ENCODE measurements around the gene SCEL.

Gene SCEL

DNA sequence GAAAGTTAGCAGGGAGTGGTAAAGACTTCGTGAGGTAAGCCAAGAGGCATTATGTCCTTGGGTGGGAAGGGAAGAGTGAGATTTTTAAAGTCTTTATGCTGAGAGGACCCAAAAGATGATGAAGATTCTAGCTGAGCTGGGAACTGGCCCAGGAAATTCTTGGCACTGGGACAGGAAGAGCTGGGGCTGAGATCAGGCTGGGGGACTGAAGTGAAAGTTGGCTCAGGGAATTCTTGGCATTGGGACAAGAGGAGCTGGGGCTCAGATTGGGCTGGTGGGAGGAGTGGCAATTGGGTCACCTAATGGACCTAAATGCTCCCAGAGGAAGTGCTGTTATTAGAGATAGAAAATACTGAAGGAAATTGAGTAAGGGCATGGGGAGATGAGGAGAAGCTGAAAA is 8.8 kb downstream of the SCEL start:
- H3K4me1 ChIP-seq: peaks cover 30% of the 10 kb centered on the region

DNA sequence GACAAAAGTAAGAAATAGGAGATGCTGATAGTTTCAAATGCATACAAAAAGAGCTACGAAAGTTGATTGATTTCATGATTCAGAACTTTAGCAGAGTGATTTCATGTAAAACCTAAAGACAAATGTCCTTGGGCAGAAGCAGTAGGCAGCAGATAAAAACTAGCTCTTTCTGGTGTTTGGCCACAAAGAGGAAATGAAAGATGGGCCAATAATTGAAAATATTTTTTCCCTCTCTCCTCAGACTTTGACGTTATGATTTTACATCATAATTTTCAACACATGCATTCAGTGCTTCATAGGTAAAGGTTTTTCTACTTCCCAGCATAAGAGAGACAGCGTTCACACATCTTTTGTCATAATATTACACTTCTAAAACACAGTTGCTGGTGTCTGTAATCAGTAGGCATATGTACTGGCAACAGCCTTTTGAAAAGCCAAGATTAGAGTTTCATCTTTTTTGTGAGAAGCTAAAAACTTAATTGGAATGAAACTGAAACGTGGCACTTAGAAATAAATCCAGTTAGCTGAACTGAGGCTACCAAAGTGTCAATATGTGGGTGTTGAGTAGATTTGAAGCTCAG is 9.3 kb downstream of the SCEL start:
- H3K36me3 ChIP-seq: no peaks in the 10 kb centered on the region
- H3K27me3 ChIP-seq: no peaks in the 10 kb centered on the region
- H3K4me3 ChIP-seq (ENCODE audit: low read depth, low read length): no peak overlapping the region
- peaks cover 30% of the 10 kb centered on the region for H3K4me1 ChIP-seq
- DNase-seq: no peak
- H3K9me3 ChIP-seq: no peaks in the 10 kb centered on the region
- TF ChIP-seq CTCF (IDR thresholded peaks at IDR 0.05; ENCODE audit: low read depth, low read length): no peak

More for the DNA sequence above, 8.8 kb downstream of the SCEL start:
- peak; percentile 71 for DNase-seq
- TF ChIP-seq CTCF (IDR thresholded peaks at IDR 0.05; ENCODE audit: low read depth, low read length): no peak
- Histone ChIP-seq H3K9me3 (no peaks in the 10 kb centered on the region), H3K27me3 (no peaks in the 10 kb centered on the region), H3K4me3 (ENCODE audit: low read depth, low read length) (no peak overlapping the region), H3K36me3 (no peaks in the 10 kb centered on the region)

- DNase-seq: peak; percentile 65
- no peaks in the 10 kb centered on the region for H3K9me3 ChIP-seq
These were observed 10.3 kb downstream of the SCEL start for GRCh38 chr13:77545626-77546412.

GRCh38 chr13:77548095-77548494 is 12.6 kb downstream of the SCEL start:
- no peak for TF ChIP-seq CTCF (IDR thresholded peaks at IDR 0.05; ENCODE audit: low read depth, low read length)
- H3K36me3 ChIP-seq: no peaks in the 10 kb centered on the region
- no peaks in the 10 kb centered on the region for H3K27me3 ChIP-seq
- DNase-seq: no peak
- H3K4me1 ChIP-seq: peaks cover 30% of the 10 kb centered on the region
- H3K9me3 ChIP-seq: no peaks in the 10 kb centered on the region
- no peak overlapping the region for H3K4me3 ChIP-seq (ENCODE audit: low read depth, low read length)

More at GRCh38 chr13:77545626-77546412, 10.3 kb downstream of the SCEL start:
- H3K4me3 ChIP-seq (ENCODE audit: low read depth, low read length): peak overlapping the region; percentile 6; the same call in 1 of the 2 replicates
- H3K36me3 ChIP-seq: no peaks in the 10 kb centered on the region
- H3K27me3 ChIP-seq: no peaks in the 10 kb centered on the region
- H3K4me1 ChIP-seq: peaks cover 30% of the 10 kb centered on the region
- TF ChIP-seq CTCF (IDR thresholded peaks at IDR 0.05; ENCODE audit: low read depth, low read length): no peak

DNA sequence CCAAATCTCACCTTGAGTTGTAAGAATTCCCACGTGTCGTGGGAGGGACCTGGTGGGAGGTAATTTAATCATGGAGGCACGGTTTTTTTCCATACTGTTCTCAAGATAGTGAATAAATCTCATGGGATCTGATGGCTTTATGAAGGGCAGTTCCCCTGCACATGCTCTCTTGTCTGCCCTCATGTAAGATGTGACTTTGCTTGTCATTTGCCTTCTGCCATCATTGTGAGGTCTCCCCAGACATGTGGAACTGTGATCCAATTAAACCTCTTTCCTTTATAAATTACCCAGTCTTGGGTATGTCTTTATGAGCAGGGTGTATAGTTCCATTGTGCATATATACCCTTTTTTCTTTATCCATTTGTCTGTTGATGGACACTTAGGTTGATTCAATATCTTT is 13.1 kb downstream of the SCEL start:
- Histone ChIP-seq H3K9me3 (no peaks in the 10 kb centered on the region), H3K4me3 (ENCODE audit: low read depth, low read length) (no peak overlapping the region), H3K4me1 (peaks cover 30% of the 10 kb centered on the region), H3K27me3 (no peaks in the 10 kb centered on the region), H3K36me3 (no peaks in the 10 kb centered on the region)
- DNase-seq: no peak
- no peak for TF ChIP-seq CTCF (IDR thresholded peaks at IDR 0.05; ENCODE audit: low read depth, low read length)

GRCh38 chr13:77554069-77554468 is 18.6 kb downstream of the SCEL start:
- Histone ChIP-seq H3K4me1 (no peaks in the 10 kb centered on the region; the same call in none of the 2 replicates), H3K27me3 (no peaks in the 10 kb centered on the region), H3K4me3 (ENCODE audit: low read depth, low read length) (no peak overlapping the region), H3K9me3 (no peaks in the 10 kb centered on the region), H3K36me3 (no peaks in the 10 kb centered on the region)
- no peak for DNase-seq
- no peak for TF ChIP-seq CTCF (IDR thresholded peaks at IDR 0.05; ENCODE audit: low read depth, low read length)

Measured in BE2C (cell line).